GM18499 (cell line): ENCODE results near the gene FTH1.

ENCODE experiments used
- ATAC-seq: cut with Tn5 transposase; IDR thresholded peaks from one replicate; pipeline ENCODE4 v1.9.1; 2021; ENCODE audit warnings: moderate number of reproducible peaks; ENCODE audit not compliant: insufficient read depth, unreplicated experiment

FTH1 gene

DNA sequence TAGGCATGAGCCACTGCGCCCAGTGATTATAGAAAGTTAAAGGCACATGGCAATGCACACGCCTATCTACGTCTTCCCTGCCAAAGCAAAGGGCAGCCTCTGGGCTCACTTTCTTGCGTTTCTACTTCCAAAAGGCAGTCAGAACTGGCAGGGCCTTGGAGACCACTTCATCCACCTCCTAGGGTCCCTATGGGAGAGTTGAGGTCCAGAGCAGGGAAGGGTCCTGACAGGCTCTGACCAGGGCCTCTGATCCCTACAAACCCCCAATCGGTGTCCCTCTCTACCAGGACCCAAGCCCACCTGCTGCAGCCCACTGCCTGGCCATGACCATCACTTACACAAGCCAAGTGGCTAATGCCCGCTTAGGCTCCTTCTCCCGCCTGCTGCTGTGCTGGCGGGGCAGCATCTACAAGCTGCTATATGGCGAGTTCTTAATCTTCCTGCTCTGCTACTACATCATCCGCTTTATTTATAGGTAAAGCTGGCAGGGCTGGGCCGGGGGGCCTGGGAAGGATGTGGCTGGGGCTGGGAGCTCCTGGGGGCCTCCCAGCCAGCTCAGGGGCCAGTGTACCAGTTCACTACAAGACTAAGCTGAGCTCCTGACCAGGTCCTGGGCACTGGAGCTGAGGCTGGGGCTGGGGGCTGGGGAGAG lies 15.8 kb downstream of the FTH1 start:
- no peak for ATAC-seq

- no peak for ATAC-seq
These were observed 17.3 kb downstream of the FTH1 start, which contains the start of gene BEST1 for GRCh38 chr11:61950035-61950547. Gene BEST1, plus strand, starts transcription at chr11:61950351. Its CDS starts 1,456 bp downstream, at chr11:61951807.

DNA sequence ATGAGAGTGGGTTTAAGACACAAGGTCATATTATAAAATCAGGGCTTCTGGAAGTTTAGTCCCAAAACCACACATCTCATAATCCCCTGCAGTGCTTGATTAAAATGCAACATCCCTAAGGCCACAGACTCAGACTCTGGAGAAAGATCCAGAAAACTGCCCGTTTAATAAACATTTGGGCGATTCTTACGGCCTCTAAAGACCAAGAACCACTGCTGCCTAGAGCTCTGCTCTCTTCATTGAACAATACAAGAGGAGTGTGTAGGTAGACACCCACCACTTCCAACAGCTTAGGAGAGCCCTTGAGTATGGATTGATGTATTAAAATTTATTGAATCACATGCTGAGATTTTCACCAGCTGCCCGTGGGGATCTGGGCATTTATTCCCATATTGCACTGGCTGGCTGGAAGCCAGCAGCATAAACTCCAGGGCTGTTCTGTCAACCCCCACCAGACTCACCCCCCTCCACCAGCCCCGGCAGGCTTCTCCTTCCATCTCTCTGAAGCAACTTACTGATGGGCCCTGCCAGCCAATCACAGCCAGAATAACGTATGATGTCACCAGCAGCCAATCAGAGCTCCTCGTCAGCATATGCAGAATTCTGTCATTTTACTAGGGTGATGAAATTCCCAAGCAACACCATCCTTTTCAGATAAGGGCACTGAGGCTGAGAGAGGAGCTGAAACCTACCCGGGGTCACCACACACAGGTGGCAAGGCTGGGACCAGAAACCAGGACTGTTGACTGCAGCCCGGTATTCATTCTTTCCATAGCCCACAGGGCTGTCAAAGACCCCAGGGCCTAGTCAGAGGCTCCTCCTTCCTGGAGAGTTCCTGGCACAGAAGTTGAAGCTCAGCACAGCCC lies 18.0 kb downstream of the FTH1 start:
- no peak for ATAC-seq

GRCh38 chr11:61948505-61948904 lies 18.9 kb downstream of the FTH1 start:
- no peak for ATAC-seq

GRCh38 chr11:61947486-61948210 lies 19.8 kb downstream of the FTH1 start:
- no peak for ATAC-seq

DNA sequence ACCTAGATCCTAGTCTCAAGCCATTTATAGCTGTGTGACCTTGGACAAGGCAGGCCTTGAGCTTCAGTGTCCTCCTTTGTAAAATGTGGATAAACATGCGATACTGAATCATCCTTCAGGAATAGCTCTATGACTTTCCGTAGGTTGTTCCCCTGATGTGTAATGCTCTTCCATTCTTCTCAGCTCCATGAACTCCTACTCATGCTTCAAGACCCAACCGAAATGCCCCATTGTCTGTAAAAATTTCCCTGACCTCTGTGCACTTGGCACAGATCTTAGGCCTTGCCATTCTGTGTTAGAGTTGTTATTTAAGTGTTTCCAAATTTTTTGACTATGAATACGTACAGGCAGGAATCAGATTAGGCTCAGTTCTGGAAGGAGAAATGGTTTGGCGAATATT lies 20.5 kb downstream of the FTH1 start:
- ATAC-seq, result no peak

DNA sequence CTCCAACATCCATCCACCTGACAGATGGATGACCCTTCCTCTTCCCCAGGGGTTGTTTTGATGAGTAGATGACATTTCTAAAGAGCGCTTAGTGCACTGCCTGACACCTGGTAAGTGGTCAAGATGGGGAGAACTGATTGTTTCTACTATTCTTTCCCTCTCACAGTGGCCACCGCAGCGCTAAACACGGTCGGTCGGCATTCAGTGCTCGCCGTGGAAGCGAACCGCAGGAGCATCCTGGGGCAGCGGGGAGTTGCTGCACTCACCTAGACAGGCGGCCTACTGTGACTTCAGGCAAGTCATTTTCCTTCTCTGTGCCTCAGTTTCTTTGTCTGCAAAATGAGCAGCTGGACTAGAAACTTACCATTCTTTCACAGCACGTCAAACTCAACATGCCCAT lies 22.2 kb downstream of the FTH1 start:
- ATAC-seq, result no peak

DNA sequence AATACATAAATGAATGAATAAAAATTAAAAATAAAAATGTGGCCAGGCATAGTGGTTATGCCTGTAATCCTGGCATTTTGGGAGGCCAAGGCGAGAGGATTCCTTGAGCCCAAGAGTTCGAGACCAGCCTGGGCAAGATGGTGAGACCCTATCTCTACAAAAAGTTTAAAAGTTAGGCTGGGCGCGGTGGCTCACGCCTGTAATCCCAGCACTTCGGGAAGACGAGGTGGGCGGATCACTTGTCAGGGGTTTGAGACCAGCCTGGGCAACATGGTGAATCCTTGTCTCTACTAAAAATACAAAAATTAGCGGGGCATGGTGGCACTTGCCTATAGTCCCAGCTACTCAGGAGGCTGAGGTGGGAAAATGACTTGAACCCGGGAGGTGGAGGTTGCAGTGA lies 27.0 kb downstream of the FTH1 start:
- no peak for ATAC-seq

DNA sequence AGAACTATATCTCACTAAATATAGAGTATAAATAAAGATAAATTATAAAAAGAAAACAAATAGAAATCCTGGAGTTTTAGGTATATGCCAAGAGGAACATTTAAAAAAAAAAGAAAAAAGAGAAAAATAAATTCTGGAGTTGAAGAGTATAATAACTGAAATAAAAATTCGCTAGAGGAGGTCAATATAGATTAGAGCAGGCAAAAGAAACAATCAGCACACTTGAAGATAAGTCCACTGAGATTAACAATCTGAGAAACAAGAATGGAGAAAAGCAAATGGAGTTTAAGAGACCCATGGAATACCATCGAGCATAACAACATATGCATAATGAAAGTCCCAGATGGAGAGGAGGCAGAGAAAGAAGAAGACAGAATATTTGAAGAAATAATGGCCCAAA lies 31.6 kb downstream of the FTH1 start:
- ATAC-seq, result no peak

- no peak for ATAC-seq
These were observed 36.5 kb downstream of the FTH1 start for GRCh38 chr11:61930933-61931332.

GRCh38 chr11:61928606-61929005 lies 38.8 kb downstream of the FTH1 start:
- no peak for ATAC-seq

DNA sequence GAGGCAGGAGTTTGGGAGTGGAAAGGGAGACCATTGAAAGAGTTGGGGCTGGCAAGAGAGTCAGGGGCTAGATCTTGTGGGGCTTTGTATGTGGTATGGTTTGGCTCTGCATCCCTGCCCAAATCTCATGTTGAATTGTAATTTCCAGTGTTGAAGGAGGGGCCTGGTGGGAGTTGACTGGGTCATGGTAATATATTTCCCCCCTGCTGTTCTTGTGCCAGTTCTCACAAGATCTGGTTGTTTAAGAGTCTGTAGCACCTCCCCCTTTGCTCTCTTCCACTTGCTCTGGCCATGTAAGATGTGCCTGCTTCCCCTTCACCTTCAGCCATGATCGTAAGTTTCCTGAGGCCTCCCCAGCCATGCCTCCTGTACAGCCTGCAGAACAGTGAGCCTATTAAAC lies 39.9 kb downstream of the FTH1 start:
- no peak for ATAC-seq

GRCh38 chr11:61926235-61926634 lies 41.2 kb downstream of the FTH1 start:
- ATAC-seq, result no peak

- no peak for ATAC-seq
These were observed 41.7 kb downstream of the FTH1 start for GRCh38 chr11:61925736-61926135.

DNA sequence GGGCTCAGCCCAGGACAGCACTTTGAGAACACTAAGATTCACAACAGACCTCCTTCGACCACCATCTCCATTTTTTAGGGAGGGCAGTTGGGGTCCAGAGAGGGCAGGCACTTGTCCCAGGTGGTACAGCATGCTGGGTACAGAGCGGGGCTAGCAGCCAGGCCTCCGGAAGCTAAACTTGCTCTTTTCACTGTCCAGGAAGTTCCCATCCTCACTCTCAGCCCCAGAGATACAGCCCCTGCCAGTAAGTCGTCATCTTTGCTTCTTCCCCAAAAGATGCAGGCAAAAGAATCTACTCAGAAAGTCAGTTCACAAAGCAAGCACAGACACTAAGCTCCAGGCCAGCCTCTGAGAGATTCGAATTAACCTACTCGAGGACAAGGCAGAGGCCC lies 43.4 kb downstream of the FTH1 start:
- ATAC-seq, result no peak

GRCh38 chr11:61923166-61924063 lies 44.0 kb downstream of the FTH1 start:
- ATAC-seq, result no peak

GRCh38 chr11:61922539-61922938 lies 44.9 kb downstream of the FTH1 start:
- no peak for ATAC-seq

DNA sequence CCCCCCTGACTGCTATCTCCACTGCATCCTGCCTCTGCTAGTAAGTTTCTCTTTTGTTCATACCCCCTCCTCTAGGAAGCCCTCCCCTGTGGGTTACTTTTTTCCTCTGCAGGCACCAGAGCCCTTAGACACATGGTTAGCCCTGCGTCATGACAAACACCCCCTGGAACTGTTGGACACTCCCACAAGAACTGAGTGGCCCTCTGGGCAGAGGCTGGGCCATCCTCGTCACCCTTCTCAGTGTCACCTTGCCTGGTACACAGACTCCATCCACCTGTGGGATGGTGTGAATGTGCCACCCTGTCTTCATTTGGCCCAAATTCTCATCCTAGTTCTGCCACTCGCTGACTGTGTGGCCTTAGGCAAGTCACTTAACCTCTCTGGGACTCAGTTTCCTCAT lies 46.0 kb downstream of the FTH1 start:
- no peak for ATAC-seq

GRCh38 chr11:61919705-61920631 lies 47.5 kb downstream of the FTH1 start:
- no peak for ATAC-seq
